Duodenal mucosa (tissue), 2 donors: ENCODE measurements around the gene SPTBN5.
"Not testable (repeated sequence)": the region's sequence is repeated elsewhere in the genome, so short reads cannot be mapped to it uniquely, and the experiment has no call there.

Experiments
- H3K27ac ChIP-seq: one replicate; pipeline ENCODE4 v1.7.0; 2013; ENCODE audit warnings: low read depth, low read length
- H3K27me3 ChIP-seq, 2 donors: one replicate each; pipeline ENCODE4 v1.7.0; 2013; ENCODE audit warnings: low read length in 2 of 2, control low read depth in 1 of 2; ENCODE audit not compliant: insufficient read depth in 2 of 2, control insufficient read depth in 1 of 2
- H3K36me3 ChIP-seq, 2 donors: one replicate each; pipeline ENCODE4 v1.7.0; 2013; ENCODE audit warnings: low read length in 2 of 2, control low read depth in 1 of 2; ENCODE audit not compliant: insufficient read depth in 2 of 2, control insufficient read depth in 1 of 2
- H3K4me1 ChIP-seq, 2 donors: one replicate each; pipeline ENCODE4 v1.7.0; 2013; ENCODE audit warnings: low read length in 2 of 2, control low read depth in 1 of 2; ENCODE audit not compliant: insufficient read depth in 2 of 2, control insufficient read depth in 1 of 2
- H3K4me3 ChIP-seq, 2 donors: one replicate each; pipeline ENCODE4 v1.7.0; 2013; ENCODE audit warnings: low read length in 2 of 2, low read depth in 1 of 2
- H3K9ac ChIP-seq, 2 donors: one replicate each; pipeline ENCODE4 v1.7.0; 2013; ENCODE audit warnings: low read length in 2 of 2, low read depth in 1 of 2
- H3K9me3 ChIP-seq, 2 donors: one replicate each; pipeline ENCODE4 v1.7.0; 2013; ENCODE audit warnings: low read length in 2 of 2, control low read depth in 1 of 2; ENCODE audit not compliant: control insufficient read depth in 1 of 2

Gene SPTBN5

GRCh38 chr15:41839781-41840491 is 53.9 kb downstream of the SPTBN5 start:
- H3K36me3 ChIP-seq = peaks cover 0 to 40% of the 10 kb centered on the region in 2 donors
- no peak overlapping the region for H3K9ac ChIP-seq
- H3K4me1 ChIP-seq = peaks cover 3 to 4% of the 10 kb centered on the region in 2 donors
- H3K27ac ChIP-seq = no peak overlapping the region
- no peaks in the 10 kb centered on the region for H3K9me3 ChIP-seq
- H3K4me3 ChIP-seq = no peak overlapping the region
- H3K27me3 ChIP-seq = no peaks in the 10 kb centered on the region

GRCh38 chr15:41838400-41838897 is 55.4 kb downstream of the SPTBN5 start, which contains the start of gene PLA2G4B:
PLA2G4B (plus strand) TSS chr15:41838847; CDS start chr15:41838914, 67 bp downstream.
- H3K27me3 ChIP-seq = no peaks in the 10 kb centered on the region
- no peak within 1 kb of the TSS for H3K9ac ChIP-seq
- H3K4me3 ChIP-seq = no peak within 1 kb of the TSS
- H3K4me1 ChIP-seq = peaks cover 3 to 4% of the 10 kb centered on the region in 2 donors
- no peak within 1 kb of the TSS for H3K27ac ChIP-seq
- H3K36me3 ChIP-seq = peaks cover 0 to 28% of the 10 kb centered on the region in 2 donors
- H3K9me3 ChIP-seq = no peaks in the 10 kb centered on the region

GRCh38 chr15:41836713-41837454 is 57.0 kb downstream of the SPTBN5 start:
- H3K4me3 ChIP-seq = no peak overlapping the region
- H3K9me3 ChIP-seq = no peaks in the 10 kb centered on the region
- peaks cover 5 to 8% of the 10 kb centered on the region in 2 donors for H3K4me1 ChIP-seq
- no peak overlapping the region for H3K9ac ChIP-seq
- no peak overlapping the region for H3K27ac ChIP-seq
- no peaks in the 10 kb centered on the region for H3K27me3 ChIP-seq
- peaks cover 0 to 34% of the 10 kb centered on the region in 2 donors for H3K36me3 ChIP-seq

GRCh38 chr15:41836073-41836472 is 57.8 kb downstream of the SPTBN5 start:
- H3K4me3 ChIP-seq = no peak overlapping the region
- H3K27ac ChIP-seq = no peak overlapping the region
- peaks cover 0 to 31% of the 10 kb centered on the region in 2 donors for H3K36me3 ChIP-seq
- no peaks in the 10 kb centered on the region for H3K27me3 ChIP-seq
- no peaks in the 10 kb centered on the region for H3K9me3 ChIP-seq
- peaks cover 8% of the 10 kb centered on the region in 2 donors for H3K4me1 ChIP-seq
- H3K9ac ChIP-seq = no peak overlapping the region

GRCh38 chr15:41834096-41834495 is 59.8 kb downstream of the SPTBN5 start:
- H3K4me1 ChIP-seq = peaks cover 10 to 11% of the 10 kb centered on the region in 2 donors
- H3K9me3 ChIP-seq = no peaks in the 10 kb centered on the region
- H3K27me3 ChIP-seq = no peaks in the 10 kb centered on the region
- H3K4me3 ChIP-seq = no peak overlapping the region
- H3K9ac ChIP-seq = no peak overlapping the region
- peaks cover 0 to 24% of the 10 kb centered on the region in 2 donors for H3K36me3 ChIP-seq
- H3K27ac ChIP-seq = no peak overlapping the region

GRCh38 chr15:41832875-41833274 is 61.0 kb downstream of the SPTBN5 start:
- H3K4me1 ChIP-seq = peaks cover 15 to 16% of the 10 kb centered on the region in 2 donors
- no peak overlapping the region for H3K4me3 ChIP-seq
- no peaks in the 10 kb centered on the region for H3K27me3 ChIP-seq
- no peak overlapping the region for H3K9ac ChIP-seq
- H3K36me3 ChIP-seq = peaks cover 0 to 24% of the 10 kb centered on the region in 2 donors
- no peaks in the 10 kb centered on the region for H3K9me3 ChIP-seq
- H3K27ac ChIP-seq = no peak overlapping the region

- Histone ChIP-seq H3K9me3 (no peaks in the 10 kb centered on the region), H3K27ac (no peak overlapping the region), H3K4me1 (peaks cover 16 to 20% of the 10 kb centered on the region in 2 donors)
Measured at GRCh38 chr15:41832208-41832607, 61.6 kb downstream of the SPTBN5 start.

GRCh38 chr15:41831291-41831690 is 62.6 kb downstream of the SPTBN5 start:
- H3K4me1 ChIP-seq = peaks cover 16 to 20% of the 10 kb centered on the region in 2 donors
- H3K9me3 ChIP-seq, H3K27me3 ChIP-seq, H3K27ac ChIP-seq, H3K4me3 ChIP-seq, H3K9ac ChIP-seq: not testable (repeated sequence)
- H3K36me3 ChIP-seq = peaks cover 0 to 16% of the 10 kb centered on the region in 2 donors

More at GRCh38 chr15:41832208-41832607, 61.6 kb downstream of the SPTBN5 start:
- no peaks in the 10 kb centered on the region for H3K27me3 ChIP-seq
- H3K9ac ChIP-seq = no peak overlapping the region
- peaks cover 0 to 23% of the 10 kb centered on the region in 2 donors for H3K36me3 ChIP-seq
- H3K4me3 ChIP-seq = no peak overlapping the region

- no peak overlapping the region for H3K9ac ChIP-seq
- H3K36me3 ChIP-seq = peaks cover 0 to 16% of the 10 kb centered on the region in 2 donors
- no peaks in the 10 kb centered on the region for H3K27me3 ChIP-seq
- H3K4me3 ChIP-seq = no peak overlapping the region
- no peaks in the 10 kb centered on the region for H3K9me3 ChIP-seq
- H3K4me1 ChIP-seq = peaks cover 16 to 20% of the 10 kb centered on the region in 2 donors
- H3K27ac ChIP-seq = no peak overlapping the region
Measured at GRCh38 chr15:41829959-41830646, 63.8 kb downstream of the SPTBN5 start.
